GM12878 (cell line): Measurements from ENCODE around the gene ATG14. TPM values are rescaled to one million over a fixed set of nuclear protein-coding genes. Genes with fewer than 3 reads are reported as not detected.

ENCODE experiments used
- ATAC-seq: fragments of 200-7000 bp; cut with Tn5 transposase; 3 replicates; pipeline ENCODE4 v1.9.1; 2020; ENCODE audit warnings: mild to moderate bottlenecking, moderate library complexity
- BruUV-seq: library from RNA; stranded (reverse); fragments of 400-500 nt; replicated peaks from 2 replicates; lab custom pipeline; 2021; lab: Mats Ljungman, UMichigan
- CTCF ChIA-PET: fragments of 300-600 bp; sonication (Branson Sonifier 250); formaldehyde crosslinking; extraction: SDS; loops from one replicate; lab custom pipeline; 2021; ENCODE audit warnings: inconsistent platforms; lab: Yijun Ruan, JAX
- POLR2A ChIA-PET: fragments of 350-600 bp; formaldehyde crosslinking; extraction: SDS; loops from one replicate; lab custom pipeline; 2021; ENCODE audit warnings: inconsistent platforms; lab: Charles Lee
- RAD21 ChIA-PET: fragments of 300-600 bp; sonication (Branson Sonifier 250); formaldehyde crosslinking; loops from one replicate; lab custom pipeline; 2023; ENCODE audit warnings: antibody characterized with exemption; ENCODE audit not compliant: unreplicated experiment; lab: Charles Lee
- SMC1A ChIA-PET: fragments of 300-600 bp; sonication (Branson Sonifier 250); formaldehyde crosslinking; loops from one replicate; lab custom pipeline; 2023; ENCODE audit not compliant: unreplicated experiment, uncharacterized antibody; lab: Charles Lee
- DNase-seq: peaks from one replicate; pipeline ENCODE4 v3.0.0-alpha.2; 2011; ENCODE audit warnings: low read depth, low spot score
- FAIRE-seq: peaks from 3 replicates; lab custom pipeline; 2011; peaks lifted over from hg19 to GRCh38; lab: Jason Lieb, UNC
- H2AFZ ChIP-seq: 2 replicates; pipeline ENCODE4 v1.6.0; 2011; ENCODE audit warnings: low read depth, low read length, control low read depth; ENCODE audit not compliant: control insufficient read depth
- H3K27ac ChIP-seq: 2 replicates; pipeline ENCODE4 v1.5.1; 2011; ENCODE audit warnings: control low read depth; ENCODE audit not compliant: control insufficient read depth, insufficient read depth
- H3K27me3 ChIP-seq, 2 experiments: replicated peaks in 1 of 2; 2 replicates each; pipeline versions ENCODE4 v1.6.0 to v1.6.1; 2011; ENCODE audit warnings: low read length in 1 of 2; ENCODE audit not compliant: control insufficient read depth in 2 of 2, insufficient read depth in 2 of 2
- H3K36me3 ChIP-seq, 2 experiments: 2 replicates each; pipeline ENCODE4 v1.5.1; 2011; ENCODE audit warnings: low read length in 1 of 2; ENCODE audit not compliant: control insufficient read depth in 2 of 2, insufficient read depth in 2 of 2
- H3K4me1 ChIP-seq: 2 replicates; pipeline ENCODE4 v1.6.1; 2011; ENCODE audit warnings: mild to moderate bottlenecking, low read length, moderate library complexity, mixed read lengths; ENCODE audit not compliant: control insufficient read depth, insufficient read depth
- H3K4me2 ChIP-seq: 2 replicates; pipeline ENCODE4 v1.6.0; 2011; ENCODE audit warnings: control low read depth; ENCODE audit not compliant: control insufficient read depth, insufficient read depth
- H3K4me3 ChIP-seq: fragments of 200-600 bp; sonication (generic); 2 replicates; pipeline ENCODE4 v1.5.1; 2016
- H3K79me2 ChIP-seq: 2 replicates; pipeline ENCODE4 v1.6.0; 2011; ENCODE audit warnings: low read length; ENCODE audit not compliant: control insufficient read depth, insufficient read depth
- H3K9ac ChIP-seq: 2 replicates; pipeline ENCODE4 v1.8.0; 2011; ENCODE audit warnings: low read length, control low read depth, mixed read lengths; ENCODE audit not compliant: control insufficient read depth, insufficient read depth
- H3K9me3 ChIP-seq: replicated peaks from 3 replicates; pipeline ENCODE4 v1.5.1; 2011; ENCODE audit warnings: mild to moderate bottlenecking, low read length; ENCODE audit not compliant: control insufficient read depth, insufficient read depth
- H4K20me1 ChIP-seq: 2 replicates; pipeline ENCODE4 v1.6.0; 2011; ENCODE audit not compliant: control insufficient read depth, insufficient read depth
- CHD2 ChIP-seq: IDR thresholded peaks from 2 replicates; pipeline ENCODE4 v1.6.1; 2011; ENCODE audit warnings: low read depth, low read length, improper control_type of control experiment, borderline replicate concordance
- EGR1 ChIP-seq, 2 experiments: IDR thresholded peaks; 1 replicate in 1 of 2; 2 replicates in 1 of 2; pipeline ENCODE4 v1.6.1; 2011 to 2012; ENCODE audit warnings: low read depth in 2 of 2, low read length in 2 of 2, borderline replicate concordance in 1 of 2, mild to moderate bottlenecking in 1 of 2, moderate library complexity in 1 of 2
- KAT2A ChIP-seq: conservative IDR thresholded peaks from 2 replicates; pipeline ENCODE4 v1.6.1; 2011; ENCODE audit warnings: low read depth, low read length; ENCODE audit not compliant: control insufficient read depth
- NR2C1 ChIP-seq: fragments of 450-650 bp; IDR thresholded peaks from 2 replicates; pipeline ENCODE4 v1.6.1; 2017; ENCODE audit warnings: antibody characterized with exemption, mild to moderate bottlenecking, moderate library complexity
- PAX8 ChIP-seq: fragments of 450-650 bp; IDR thresholded peaks from 2 replicates; pipeline ENCODE4 v1.6.1; 2017; ENCODE audit warnings: mild to moderate bottlenecking, moderate library complexity
- POU2F2 ChIP-seq: IDR thresholded peaks from 3 replicates; pipeline ENCODE4 v1.6.1; 2011; ENCODE audit warnings: low read depth, mild to moderate bottlenecking, low read length, borderline replicate concordance
- RAD51 ChIP-seq: fragments of 450-650 bp; IDR thresholded peaks from 2 replicates; pipeline ENCODE4 v1.6.1; 2016; ENCODE audit warnings: moderate library complexity, mild to moderate bottlenecking, inconsistent platforms
- RCOR1 ChIP-seq: conservative IDR thresholded peaks from 2 replicates; pipeline ENCODE4 v1.6.1; 2012; ENCODE audit warnings: low read depth, low read length, improper control_type of control experiment
- TCF7 ChIP-seq: IDR thresholded peaks from 2 replicates; pipeline ENCODE4 v1.6.1; 2014; ENCODE audit warnings: antibody characterized with exemption, borderline replicate concordance
- WGBS: methylation state at CpG from one replicate; pipeline ENCODE4 v1.1.6; 2016; ENCODE audit warnings: low lambda C conversion rate; ENCODE audit not compliant: insufficient replicate concordance, insufficient coverage; ENCODE audit errors: missing lambda C conversion rate; 5-methylcytosine and 5-hydroxymethylcytosine counted together
- in situ Hi-C: fragments of 300-500 bp; cut with MboI; formaldehyde crosslinking; loops from 9 replicates; pipeline ENCODE4 v1.14.3; 2018; ENCODE audit warnings: mixed read lengths
- intact Hi-C: fragments of 100-400 bp; cut with micrococcal nuclease; formaldehyde crosslinking; loops from one replicate; pipeline ENCODE4 v1.14.2; 2022; ENCODE audit not compliant: unreplicated experiment
- polyA plus RNA-seq, 11 experiments: library from polyadenylated mRNA; depleted of rRNA in 4 of 11; unstranded in 6 of 11; stranded (reverse) in 5 of 11; fragments of >200 nt; fragmentation: Nextera tagmentation in 4 of 11; fragmentation: Illumina TruSeq in 1 of 11; extraction: Ambion mirVana in 4 of 11; extraction: Trizol in 1 of 11; gene quantifications; 1 replicate in 1 of 11; 2 replicates in 10 of 11; pipeline versions ENCODE4 v1.2.1 to v1.2.3, GENCODE V29; 2011 to 2016; ENCODE audit warnings: inconsistent platforms in 2 of 11, missing spikeins in 2 of 11, low read depth in 1 of 11
- total RNA-seq, 4 experiments: library from RNA; depleted of rRNA in 3 of 4; stranded (reverse); fragments of >200 nt in 3 of 4; fragmentation: Illumina TruSeq in 1 of 4; extraction: Trizol in 1 of 4; gene quantifications; 2 replicates each; pipeline versions ENCODE4 v1.2.1 to v1.2.3, GENCODE V29; 2013 to 2021
- TF ChIP-seq, protein P1 (sequence below): fragments of 450-650 bp; IDR thresholded peaks from 2 replicates; pipeline ENCODE4 v1.6.1; 2017; ENCODE audit warnings: mild to moderate bottlenecking

Gene ATG14
- total and polyA plus RNA-seq, 10 of the 15 experiments (the other 5 are each of a cell fraction or from before 2014, with no cell fraction given) = 1.1 to 6.4 (median 5.0) TPM

- Histone ChIP-seq H3K79me2 (no peaks in the 10 kb centered on the region), H3K27me3 (no peaks in the 10 kb centered on the region), H3K4me1 (no peaks in the 10 kb centered on the region), H4K20me1 (no peaks in the 10 kb centered on the region), H3K36me3 (no peaks in the 10 kb centered on the region), H2AFZ (no peak overlapping the region), H3K4me3 (no peak overlapping the region), H3K4me2 (no peak overlapping the region), H3K9ac (no peak overlapping the region), H3K27ac (no peak overlapping the region), H3K9me3 (no peaks in the 10 kb centered on the region)
- CTCF ChIA-PET = interaction anchor here (0.7 to 2.6 kb wide), 5 partner anchors 9 to 974 kb away, joined by 3 to 25 read pairs (median 7); no protein-coding TSS in a partner anchor
- POLR2A ChIA-PET = no interaction called here
- intact Hi-C loops (loop anchor here (5.0 to 10.0 kb wide), 2 partner anchors 217 to 1024 kb away; no protein-coding TSS in a partner anchor), in situ Hi-C loops (loop anchor here (5.0 kb wide), 1 partner anchor 1019 kb away; no protein-coding TSS in a partner anchor)
- FAIRE-seq (no peak), DNase-seq (no peak), ATAC-seq (no peak)
- 32% methylated on average over 3 of the region's 3 CpGs for WGBS
- TF ChIP-seq KAT2A (no peak), POU2F2 (no peak), PAX8 (no peak), RCOR1 (no peak), NR2C1 (no peak), CHD2 (no peak)
- SMC1A ChIA-PET = interaction anchor here (1.5 kb wide), 1 partner anchor 233 kb away, joined by 3 read pairs; no protein-coding TSS in a partner anchor
- BruUV-seq = no TSS peak
- RAD21 ChIA-PET = interaction anchor here (0.7 kb wide), 1 partner anchor 371 kb away, joined by 3 read pairs; no protein-coding TSS in a partner anchor
These were observed 36.5 kb upstream of the ATG14 start for GRCh38 chr14:55448141-55448614.

GRCh38 chr14:55446833-55447232 is 35.2 kb upstream of the ATG14 start:
- H3K4me2 ChIP-seq = no peak overlapping the region
- in situ Hi-C loops (loop anchor here (5.0 kb wide), 1 partner anchor 1020 kb away; no protein-coding TSS in a partner anchor), intact Hi-C loops (loop anchor here (5.0 to 10.0 kb wide), 2 partner anchors 218 to 1025 kb away; no protein-coding TSS in a partner anchor)
- no peak overlapping the region for H3K4me3 ChIP-seq
- H4K20me1 ChIP-seq = no peaks in the 10 kb centered on the region
- H3K4me1 ChIP-seq = no peaks in the 10 kb centered on the region
- H3K9me3 ChIP-seq = no peaks in the 10 kb centered on the region
- ChIA-PET RAD21 (interaction anchor here (0.7 to 1.8 kb wide), 23 partner anchors 11 to 1028 kb away, joined by 3 to 10 read pairs (median 3); no protein-coding TSS in a partner anchor), SMC1A (interaction anchor here (0.8 to 3.1 kb wide), 34 partner anchors 8 to 1033 kb away, joined by 3 to 13 read pairs (median 4); partner anchors contain the start of gene KTN1), CTCF (interaction anchor here (0.6 to 2.6 kb wide), 69 partner anchors 8 to 1736 kb away, joined by 3 to 25 read pairs (median 4); partner anchors contain the start of gene KTN1), POLR2A (no interaction called here)
- 46% methylated on average over 2 of the region's 2 CpGs for WGBS
- H3K79me2 ChIP-seq = no peaks in the 10 kb centered on the region
- no peak overlapping the region for H3K27ac ChIP-seq
- no peak overlapping the region for H2AFZ ChIP-seq
- no peaks in the 10 kb centered on the region for H3K27me3 ChIP-seq
- BruUV-seq = no TSS peak
- DNase-seq (no peak), ATAC-seq (no peak), FAIRE-seq (no peak)
- no peaks in the 10 kb centered on the region for H3K36me3 ChIP-seq
- H3K9ac ChIP-seq = no peak overlapping the region
- TF ChIP-seq TCF7 (no peak), RAD51 (no peak), EGR1 (IDR thresholded peaks at IDR 0.05; ENCODE audit: borderline replicate concordance in 1 of 2, low read depth in 2 of 2, low read length in 2 of 2) (no peak)
- TF ChIP-seq, protein P1, sequence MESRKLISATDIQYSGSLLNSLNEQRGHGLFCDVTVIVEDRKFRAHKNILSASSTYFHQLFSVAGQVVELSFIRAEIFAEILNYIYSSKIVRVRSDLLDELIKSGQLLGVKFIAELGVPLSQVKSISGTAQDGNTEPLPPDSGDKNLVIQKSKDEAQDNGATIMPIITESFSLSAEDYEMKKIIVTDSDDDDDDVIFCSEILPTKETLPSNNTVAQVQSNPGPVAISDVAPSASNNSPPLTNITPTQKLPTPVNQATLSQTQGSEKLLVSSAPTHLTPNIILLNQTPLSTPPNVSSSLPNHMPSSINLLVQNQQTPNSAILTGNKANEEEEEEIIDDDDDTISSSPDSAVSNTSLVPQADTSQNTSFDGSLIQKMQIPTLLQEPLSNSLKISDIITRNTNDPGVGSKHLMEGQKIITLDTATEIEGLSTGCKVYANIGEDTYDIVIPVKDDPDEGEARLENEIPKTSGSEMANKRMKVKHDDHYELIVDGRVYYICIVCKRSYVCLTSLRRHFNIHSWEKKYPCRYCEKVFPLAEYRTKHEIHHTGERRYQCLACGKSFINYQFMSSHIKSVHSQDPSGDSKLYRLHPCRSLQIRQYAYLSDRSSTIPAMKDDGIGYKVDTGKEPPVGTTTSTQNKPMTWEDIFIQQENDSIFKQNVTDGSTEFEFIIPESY = no peak
